GM12801 (cell line): ENCODE data around the gene OR10H3.

ENCODE experiments used
- CTCF ChIP-seq: IDR thresholded peaks from one replicate; pipeline ENCODE4 v1.5.1; 2011; ENCODE audit warnings: control low read depth; ENCODE audit not compliant: insufficient read length; ENCODE audit errors: extremely low read depth

Gene OR10H3

GRCh38 chr19:15737722-15738121, at the start of gene OR10H3:
Gene OR10H3, plus strand, starts transcription at chr19:15737985. Its CDS starts 3,408 bp downstream, at chr19:15741393.
- no peak for TF ChIP-seq CTCF

- TF ChIP-seq CTCF: no peak
Measured at GRCh38 chr19:15696654-15697194, 41.1 kb upstream of the OR10H3 start.

- no peak for TF ChIP-seq CTCF
Measured at GRCh38 chr19:15701757-15702533, 35.8 kb upstream of the OR10H3 start.

GRCh38 chr19:15702534-15702930, 35.3 kb upstream of the OR10H3 start:
- TF ChIP-seq CTCF: no peak

GRCh38 chr19:15714638-15715037, 23.1 kb upstream of the OR10H3 start:
- TF ChIP-seq CTCF: no peak

GRCh38 chr19:15715642-15716041, 22.1 kb upstream of the OR10H3 start:
- no peak for TF ChIP-seq CTCF

GRCh38 chr19:15717809-15718208, 20.0 kb upstream of the OR10H3 start:
- TF ChIP-seq CTCF: no peak
